Ectodermal cell (in vitro differentiated cells): ENCODE data around the gene UGT1A10.

Source experiments
- H3K27ac ChIP-seq: 2 replicates; pipeline ENCODE4 v1.7.0; 2013; ENCODE audit warnings: mild to moderate bottlenecking, low read depth, low read length; ENCODE audit not compliant: insufficient read depth, poor library complexity, severe bottlenecking
- H3K27me3 ChIP-seq: 2 replicates; pipeline ENCODE4 v1.7.0; 2013; ENCODE audit warnings: mild to moderate bottlenecking, low read length; ENCODE audit not compliant: insufficient read depth, control insufficient read depth, poor library complexity, severe bottlenecking
- H3K36me3 ChIP-seq: one replicate; pipeline ENCODE4 v1.7.0; 2013; ENCODE audit warnings: low read length; ENCODE audit not compliant: control insufficient read depth, insufficient read depth
- H3K4me1 ChIP-seq: one replicate; pipeline ENCODE4 v1.7.0; 2013; ENCODE audit warnings: low read length; ENCODE audit not compliant: control insufficient read depth, insufficient read depth
- H3K4me3 ChIP-seq: 2 replicates; pipeline ENCODE4 v1.7.0; 2013; ENCODE audit warnings: low read depth, low read length, control low read depth; ENCODE audit not compliant: insufficient read depth
- H3K9me3 ChIP-seq: 2 replicates; pipeline ENCODE4 v1.7.0; 2013; ENCODE audit warnings: mild to moderate bottlenecking, low read length, moderate library complexity; ENCODE audit not compliant: control insufficient read depth
- WGBS, 2 experiments: methylation state at CpG; one replicate each; pipeline ENCODE4 v1.1.7; 2013; ENCODE audit warnings: missing lambda C conversion rate in 2 of 2; 5-methylcytosine and 5-hydroxymethylcytosine counted together

Gene UGT1A10

DNA sequence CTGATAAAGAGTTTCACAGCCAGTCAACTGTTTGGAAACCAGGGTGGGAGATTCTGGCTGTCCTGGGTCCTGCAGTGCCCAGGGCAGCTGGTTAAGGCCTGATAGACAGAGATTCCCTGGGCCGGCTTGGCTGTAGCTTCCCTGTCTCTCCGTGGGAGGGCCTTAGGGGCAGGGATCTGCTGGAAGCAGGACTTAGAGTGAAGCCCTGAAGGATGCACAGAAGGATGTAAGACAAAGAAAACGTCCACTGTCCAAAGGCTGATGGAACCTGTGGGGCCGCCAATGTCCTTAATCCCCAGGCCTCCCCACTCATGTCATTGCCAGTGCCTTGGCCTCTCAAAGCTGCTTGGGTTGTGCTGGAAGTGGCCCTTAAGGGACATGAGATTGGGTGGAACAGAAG, 174.8 kb downstream of the UGT1A10 start:
- WGBS, 2 experiments: 81 to 82% methylated on average over 4 of the region's 4 CpGs
- no peaks in the 10 kb centered on the region for H3K27me3 ChIP-seq
- no peaks in the 10 kb centered on the region for H3K4me1 ChIP-seq
- no peak overlapping the region for H3K27ac ChIP-seq
- no peak overlapping the region for H3K4me3 ChIP-seq
- H3K36me3 ChIP-seq: no peaks in the 10 kb centered on the region
- H3K9me3 ChIP-seq: no peaks in the 10 kb centered on the region

DNA sequence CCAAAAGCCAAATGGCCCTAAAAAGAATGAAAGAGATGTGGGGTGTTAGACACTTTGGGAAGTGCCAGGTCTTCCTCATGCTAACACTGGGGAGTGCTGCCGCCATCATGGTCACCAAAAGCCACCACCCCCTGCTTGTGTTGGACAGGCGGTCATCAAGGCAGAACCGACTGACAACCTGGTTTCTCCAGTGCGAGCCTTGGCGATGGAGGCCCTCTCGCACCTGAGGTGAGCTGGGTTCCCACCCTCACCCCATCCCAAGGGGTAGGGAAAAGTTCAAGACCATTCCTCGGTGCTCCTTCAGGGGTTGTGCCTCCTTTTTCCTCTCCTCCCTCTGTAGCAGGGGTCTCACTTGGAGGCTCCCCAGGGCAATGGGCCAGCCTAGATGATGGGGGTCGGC, 175.5 kb downstream of the UGT1A10 start:
- WGBS, 2 experiments: 93 to 94% methylated on average over 8 of the region's 8 CpGs
- Histone ChIP-seq H3K9me3 (no peaks in the 10 kb centered on the region), H3K27ac (no peak overlapping the region), H3K36me3 (no peaks in the 10 kb centered on the region), H3K4me1 (no peaks in the 10 kb centered on the region), H3K4me3 (no peak overlapping the region), H3K27me3 (no peaks in the 10 kb centered on the region)

DNA sequence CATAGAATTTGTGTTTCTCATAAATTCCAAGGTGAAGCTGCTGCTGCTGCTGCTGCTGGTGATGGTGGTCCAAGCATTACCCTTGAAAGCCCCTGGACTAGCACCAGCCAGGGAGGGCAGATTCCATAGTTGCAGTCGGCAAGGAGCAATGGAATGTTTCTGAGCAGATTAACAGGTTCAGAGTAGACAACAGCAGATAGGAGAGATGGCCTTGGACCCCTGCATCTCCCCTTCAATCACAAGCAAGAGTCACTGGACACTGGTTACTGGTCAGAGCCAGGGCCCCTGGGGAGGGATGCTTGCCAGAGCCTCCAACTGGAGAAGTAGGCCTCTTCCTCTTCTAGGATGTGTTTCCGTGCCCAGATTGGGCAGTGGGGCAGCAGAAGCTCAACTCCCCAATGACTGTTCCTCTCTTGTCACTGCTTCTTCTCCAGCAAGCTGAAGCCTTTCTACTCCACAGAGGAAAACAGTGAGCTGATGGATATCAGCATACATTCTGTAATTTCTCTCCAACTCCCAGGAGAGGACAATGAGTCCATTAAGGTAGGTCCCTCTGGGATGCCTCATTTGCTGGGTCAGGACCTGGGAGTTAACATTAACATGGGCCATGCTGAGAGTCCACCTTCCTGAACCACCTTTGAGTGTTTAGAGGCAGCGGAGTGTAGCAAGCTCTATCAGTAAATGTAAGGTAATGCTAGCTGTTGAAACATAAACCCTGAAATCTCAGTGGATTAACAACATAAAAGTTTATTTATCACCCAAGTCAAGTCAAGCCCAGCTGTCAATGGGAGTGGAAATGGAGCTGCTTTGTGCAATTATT, 177.2 kb downstream of the UGT1A10 start:
- Histone ChIP-seq H3K27ac (no peak overlapping the region), H3K4me3 (no peak overlapping the region), H3K4me1 (no peaks in the 10 kb centered on the region), H3K27me3 (no peaks in the 10 kb centered on the region), H3K36me3 (no peaks in the 10 kb centered on the region), H3K9me3 (no peaks in the 10 kb centered on the region)
- WGBS, 2 experiments: 91% methylated on average over 3 of the region's 3 CpGs

DNA sequence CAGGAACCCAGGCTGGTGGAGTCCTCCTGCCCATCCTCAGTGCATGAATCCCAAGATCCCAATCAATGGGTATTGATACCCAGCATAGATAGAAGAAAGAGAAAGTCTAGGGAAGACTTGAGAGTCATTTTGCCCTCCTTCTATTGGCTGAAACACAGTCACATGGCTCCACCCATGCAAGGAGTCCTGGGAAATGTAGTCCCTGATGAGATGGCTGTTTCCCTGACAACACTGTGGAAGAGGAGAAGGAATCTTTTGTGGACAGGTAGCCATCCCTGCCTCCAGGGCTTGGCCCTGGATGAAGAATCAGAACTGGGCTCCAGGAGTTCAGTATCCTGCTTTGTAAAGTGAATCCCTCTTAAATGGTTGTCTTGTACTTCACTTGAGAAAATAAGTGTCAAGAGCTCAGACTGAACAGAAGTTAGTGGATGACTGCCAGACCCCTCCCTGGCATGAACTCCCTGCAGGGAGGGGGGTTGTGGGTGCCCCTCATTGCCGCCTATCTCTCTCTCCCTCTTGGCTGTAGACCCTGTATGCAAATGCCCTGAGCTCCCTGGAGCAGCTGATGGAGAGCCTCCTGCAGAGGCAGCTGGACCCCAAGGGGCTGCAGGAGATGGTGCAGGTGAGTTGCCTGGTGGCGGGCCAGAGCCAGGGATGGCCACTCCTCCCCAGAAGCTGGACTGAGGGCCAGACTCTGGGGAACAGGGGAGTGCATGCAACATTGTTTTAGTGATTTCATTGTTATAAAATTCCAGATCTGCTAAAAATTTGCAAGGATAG, 178.0 kb downstream of the UGT1A10 start:
- Histone ChIP-seq H3K36me3 (no peaks in the 10 kb centered on the region), H3K27ac (no peak overlapping the region), H3K4me3 (no peak overlapping the region), H3K4me1 (no peaks in the 10 kb centered on the region), H3K27me3 (no peaks in the 10 kb centered on the region), H3K9me3 (no peaks in the 10 kb centered on the region)
- 86 to 98% methylated on average over 2 of the region's 2 CpGs for WGBS, 2 experiments

GRCh38 chr2:233815861-233816260, 179.6 kb downstream of the UGT1A10 start:
- H3K36me3 ChIP-seq: no peaks in the 10 kb centered on the region
- no peak overlapping the region for H3K27ac ChIP-seq
- H3K27me3 ChIP-seq: no peaks in the 10 kb centered on the region
- no peak overlapping the region for H3K4me3 ChIP-seq
- 86 to 100% methylated on average over 1 to 6 of the region's 6 CpGs for WGBS, 2 experiments
- H3K4me1 ChIP-seq: no peaks in the 10 kb centered on the region
- no peaks in the 10 kb centered on the region for H3K9me3 ChIP-seq

GRCh38 chr2:233816334-233816733, 180.1 kb downstream of the UGT1A10 start:
- Histone ChIP-seq H3K4me1 (no peaks in the 10 kb centered on the region), H3K36me3 (no peaks in the 10 kb centered on the region), H3K27ac (no peak overlapping the region), H3K9me3 (no peaks in the 10 kb centered on the region), H3K4me3 (no peak overlapping the region), H3K27me3 (no peaks in the 10 kb centered on the region)
- 91% methylated on average over 2 of the region's 2 CpGs for WGBS, 2 experiments

GRCh38 chr2:233816771-233817170, 180.5 kb downstream of the UGT1A10 start:
- no peaks in the 10 kb centered on the region for H3K27me3 ChIP-seq
- 97 to 98% methylated on average over 4 of the region's 4 CpGs for WGBS, 2 experiments
- H3K4me1 ChIP-seq: no peaks in the 10 kb centered on the region
- no peaks in the 10 kb centered on the region for H3K9me3 ChIP-seq
- no peaks in the 10 kb centered on the region for H3K36me3 ChIP-seq
- H3K4me3 ChIP-seq: no peak overlapping the region
- H3K27ac ChIP-seq: no peak overlapping the region

GRCh38 chr2:233817361-233817911, 181.2 kb downstream of the UGT1A10 start:
- Histone ChIP-seq H3K27ac (no peak overlapping the region), H3K27me3 (no peaks in the 10 kb centered on the region), H3K36me3 (no peaks in the 10 kb centered on the region), H3K4me1 (no peaks in the 10 kb centered on the region), H3K9me3 (no peaks in the 10 kb centered on the region), H3K4me3 (no peak overlapping the region)
- WGBS, 2 experiments: 94% methylated on average over 3 of the region's 3 CpGs

DNA sequence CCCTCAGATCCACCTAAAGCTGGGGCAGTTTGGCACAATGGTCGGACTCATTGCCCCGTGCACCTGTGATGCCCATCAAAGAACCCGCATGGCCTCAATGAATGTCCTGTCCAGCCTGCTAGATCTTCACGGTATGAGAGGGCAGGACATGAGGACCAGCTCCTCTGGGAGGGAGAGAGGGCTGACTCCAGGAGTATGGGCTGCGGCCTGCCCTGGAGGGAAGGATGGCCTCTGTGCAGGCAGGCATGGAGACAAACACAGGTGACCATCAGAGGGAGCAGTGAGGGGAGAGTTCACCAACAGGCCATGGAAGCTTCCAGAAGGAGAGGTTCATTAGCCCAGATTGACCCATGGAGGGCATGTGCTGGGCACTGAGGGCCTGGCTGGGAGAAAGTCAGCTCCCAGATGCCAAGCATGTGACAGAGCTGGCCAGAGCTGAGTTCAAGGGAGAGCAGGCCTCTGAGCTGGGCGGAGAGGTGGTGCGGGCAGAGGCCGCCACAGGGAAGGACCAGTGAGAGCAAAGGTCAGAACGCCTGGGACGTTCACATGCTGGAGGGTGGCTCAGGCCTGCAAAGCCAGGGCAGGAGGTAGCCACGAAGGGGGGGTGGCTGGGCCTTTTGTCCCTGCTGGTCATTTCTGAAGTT, 181.9 kb downstream of the UGT1A10 start:
- no peaks in the 10 kb centered on the region for H3K27me3 ChIP-seq
- no peaks in the 10 kb centered on the region for H3K36me3 ChIP-seq
- no peaks in the 10 kb centered on the region for H3K4me1 ChIP-seq
- no peaks in the 10 kb centered on the region for H3K9me3 ChIP-seq
- no peak overlapping the region for H3K27ac ChIP-seq
- 94 to 96% methylated on average over 11 of the region's 11 CpGs for WGBS, 2 experiments
- H3K4me3 ChIP-seq: no peak overlapping the region
